Activated CD4-positive, CD25-positive, alpha-beta regulatory T cell treated with anti-CD3 and anti-CD28 coated beads, Interleukin-2, amount 50 U/mL, for 16 hours (primary cell): Measurements from ENCODE around the gene TOMM6.

Experiments
- DNase-seq: peaks from one replicate; pipeline ENCODE4 v3.0.0-alpha.2; 2020; ENCODE audit warnings: low read depth, low spot score

Gene TOMM6

DNA sequence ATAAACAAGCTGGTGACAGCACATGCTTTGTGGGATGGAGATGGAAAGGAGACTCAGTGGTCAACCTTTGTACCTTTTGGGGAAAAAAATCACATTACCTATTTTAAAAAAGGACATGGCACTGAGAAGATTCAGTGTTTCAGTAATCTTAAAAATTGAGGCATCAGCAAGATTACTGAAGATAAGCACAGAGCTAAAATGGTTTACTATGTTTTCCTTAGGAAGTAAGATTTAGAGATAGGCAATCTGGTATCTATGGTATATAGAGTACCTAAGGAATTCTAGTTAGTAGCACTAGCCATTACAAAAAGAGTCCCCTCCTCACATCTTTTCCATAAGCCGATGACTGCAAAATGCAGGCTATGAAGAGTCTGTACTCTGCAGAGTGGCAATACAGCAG lies 35.7 kb downstream of the TOMM6 start:
- no peak for DNase-seq

DNA sequence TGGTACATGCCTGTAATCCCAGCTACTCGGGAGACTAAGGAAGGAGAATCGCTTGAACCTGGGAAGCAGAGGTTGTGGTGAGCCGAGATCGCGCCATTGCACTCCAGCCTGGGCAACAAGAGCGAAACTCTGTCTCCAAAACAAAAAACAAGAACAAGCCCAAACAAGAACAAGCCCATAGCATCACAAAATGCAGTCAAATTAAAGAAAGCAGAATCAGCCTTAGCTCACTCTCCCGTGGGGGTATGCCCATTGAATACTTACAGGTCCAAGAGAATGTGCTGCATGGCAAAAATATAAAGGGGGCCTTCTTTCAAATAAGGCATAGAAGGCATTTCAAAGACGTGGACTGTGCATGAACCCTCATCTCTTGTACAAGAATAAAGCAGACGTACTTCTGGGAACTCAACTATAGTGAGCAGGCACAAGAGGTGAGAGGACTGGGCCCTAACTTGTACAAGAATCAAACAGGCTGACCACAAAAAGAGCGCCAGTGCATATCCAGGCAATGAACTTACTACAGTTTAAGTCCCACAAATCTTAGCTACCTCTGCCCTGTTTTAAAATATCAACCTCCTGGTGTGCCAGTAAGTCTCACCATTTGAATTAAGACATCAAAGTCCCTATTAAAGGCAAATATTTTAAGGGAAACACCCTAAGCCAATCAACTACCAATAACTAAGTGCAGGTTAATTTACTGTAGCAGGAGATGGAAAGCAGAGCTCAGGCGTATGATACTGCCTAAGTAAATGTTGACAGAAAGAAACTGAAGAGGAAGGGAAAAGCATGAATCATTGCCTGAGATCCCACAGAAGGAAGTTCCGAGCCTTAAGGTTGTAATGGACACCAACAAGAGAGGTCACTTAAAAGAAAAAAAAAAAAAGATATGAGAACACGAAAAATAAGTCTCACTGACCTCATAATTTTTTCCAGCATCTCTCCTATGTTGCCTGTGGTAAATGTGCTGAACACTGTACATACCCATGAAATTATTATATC lies 37.4 kb downstream of the TOMM6 start:
- no peak for DNase-seq

DNA sequence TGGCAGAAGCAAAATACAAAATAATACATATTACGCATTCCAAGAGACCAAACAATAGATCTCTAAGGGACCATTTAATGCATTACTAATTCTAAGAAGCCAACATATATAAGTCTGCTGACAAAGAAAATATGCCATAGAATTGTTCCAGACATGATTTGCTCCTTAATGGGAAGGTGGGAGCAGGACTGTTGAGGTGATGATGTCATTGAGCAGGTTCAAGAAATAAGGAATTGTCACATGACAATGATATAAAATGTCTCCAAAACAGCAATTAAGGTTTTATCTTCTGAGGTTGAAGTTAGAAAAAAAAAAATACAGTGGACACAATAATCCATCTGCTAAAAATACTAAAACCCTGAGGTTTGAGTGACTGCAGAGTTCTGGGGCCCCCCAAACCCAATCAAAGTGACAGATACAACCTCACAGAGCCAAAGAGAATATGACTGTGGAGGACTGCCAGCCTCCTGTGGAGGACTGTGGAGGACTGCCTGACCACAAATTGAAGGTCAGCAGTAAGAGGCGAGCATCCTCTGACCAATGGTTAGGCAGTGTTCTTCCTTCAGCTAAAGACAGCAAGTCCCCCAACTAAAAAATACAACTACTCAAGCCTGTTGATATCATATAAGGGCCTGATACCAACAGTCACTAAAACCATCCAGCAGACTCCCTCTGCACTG lies 39.0 kb downstream of the TOMM6 start:
- DNase-seq = no peak

DNA sequence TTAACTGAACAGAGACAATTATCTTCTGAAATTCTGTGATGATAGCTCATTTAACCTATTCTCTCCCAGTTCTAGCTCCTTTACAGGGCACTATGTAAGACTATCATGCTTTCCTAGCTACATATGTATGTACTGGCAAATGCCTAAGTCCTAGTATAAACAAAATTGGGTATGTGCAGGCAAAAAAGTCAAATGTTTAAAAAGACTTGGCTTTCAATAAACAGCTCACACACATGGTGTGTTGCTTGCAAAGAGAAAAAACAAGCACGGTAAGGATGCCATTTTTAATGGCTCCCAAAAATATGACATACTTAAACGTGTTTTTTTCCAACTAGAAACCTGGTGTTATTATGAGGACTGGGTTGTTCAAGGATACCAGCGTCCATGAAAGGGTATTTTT lies 44.8 kb downstream of the TOMM6 start:
- no peak for DNase-seq

DNA sequence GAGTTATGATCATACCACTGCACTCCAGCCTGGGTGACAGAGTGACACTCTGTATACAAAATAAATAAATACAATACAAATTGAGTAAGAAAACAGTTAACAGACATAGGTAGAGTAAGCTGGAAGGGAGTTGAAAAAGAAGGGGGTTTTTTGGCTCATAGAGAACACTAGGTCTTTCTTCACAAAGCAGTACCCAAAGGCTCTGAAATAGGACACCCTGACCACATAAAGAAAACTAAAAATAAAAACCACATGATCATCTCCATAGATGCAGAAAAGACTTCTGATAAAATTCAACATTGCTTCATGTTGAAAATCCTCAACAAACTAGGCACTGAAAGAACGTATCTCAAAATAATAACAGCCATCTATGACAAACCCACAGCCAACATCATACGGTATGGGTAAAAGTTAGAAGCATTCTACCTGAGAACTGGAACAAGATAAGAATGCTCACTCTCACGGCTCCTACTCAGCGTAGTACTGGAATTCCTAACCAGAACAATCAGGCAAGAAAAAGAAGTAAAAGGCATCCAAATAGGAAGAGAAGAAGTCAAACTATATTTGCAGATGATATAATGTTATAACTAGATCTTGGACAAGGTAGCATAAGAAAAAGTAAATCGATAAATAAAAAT lies 48.6 kb downstream of the TOMM6 start:
- no peak for DNase-seq

DNA sequence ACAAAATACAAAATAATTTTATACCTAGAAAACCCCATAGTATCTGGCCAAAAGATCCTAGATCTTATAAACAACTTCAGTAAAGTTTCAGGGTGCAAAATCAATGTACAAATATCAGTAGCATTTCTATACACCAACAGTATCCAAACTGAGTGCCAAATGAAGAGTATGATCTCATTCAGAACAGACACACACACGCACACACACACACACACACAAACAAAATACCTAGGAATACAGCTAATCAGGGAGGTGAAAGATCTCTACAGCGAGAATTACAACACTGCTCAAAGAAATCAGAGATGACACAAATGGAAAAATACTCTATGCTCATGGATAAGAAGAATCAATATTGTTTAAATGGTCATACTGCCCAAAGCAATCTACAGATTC lies 49.2 kb downstream of the TOMM6 start:
- DNase-seq = no peak
